Effector CD4-positive, alpha-beta T cell (primary cell): Measurements from ENCODE around the gene DEF6.

Source experiments
- DNase-seq: peaks from one replicate; pipeline ENCODE4 v3.0.0-alpha.2; 2020

The DEF6 gene

DNA sequence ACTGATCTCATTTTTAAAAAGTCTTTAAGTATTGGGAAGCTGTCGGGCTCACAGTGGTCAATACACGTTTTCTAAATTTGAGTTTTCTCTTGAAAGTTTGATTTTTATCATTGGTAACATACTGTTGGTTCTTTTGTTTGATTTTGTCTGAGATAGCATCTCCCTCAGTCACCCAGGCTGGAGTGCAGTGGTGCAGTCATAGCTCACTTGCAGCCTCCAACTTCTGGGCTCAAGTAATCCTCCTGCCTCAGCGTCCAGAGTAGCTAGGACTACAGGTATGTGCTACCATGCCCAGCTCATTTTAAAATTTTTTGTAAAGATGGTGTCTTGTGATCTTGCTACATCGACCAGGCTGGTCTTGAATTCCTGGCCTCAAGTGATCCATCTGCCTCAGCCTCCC lies 53.8 kb downstream of the DEF6 start:
- no peak for DNase-seq

GRCh38 chr6:35352735-35353134 lies 55.1 kb downstream of the DEF6 start:
- no peak for DNase-seq

DNA sequence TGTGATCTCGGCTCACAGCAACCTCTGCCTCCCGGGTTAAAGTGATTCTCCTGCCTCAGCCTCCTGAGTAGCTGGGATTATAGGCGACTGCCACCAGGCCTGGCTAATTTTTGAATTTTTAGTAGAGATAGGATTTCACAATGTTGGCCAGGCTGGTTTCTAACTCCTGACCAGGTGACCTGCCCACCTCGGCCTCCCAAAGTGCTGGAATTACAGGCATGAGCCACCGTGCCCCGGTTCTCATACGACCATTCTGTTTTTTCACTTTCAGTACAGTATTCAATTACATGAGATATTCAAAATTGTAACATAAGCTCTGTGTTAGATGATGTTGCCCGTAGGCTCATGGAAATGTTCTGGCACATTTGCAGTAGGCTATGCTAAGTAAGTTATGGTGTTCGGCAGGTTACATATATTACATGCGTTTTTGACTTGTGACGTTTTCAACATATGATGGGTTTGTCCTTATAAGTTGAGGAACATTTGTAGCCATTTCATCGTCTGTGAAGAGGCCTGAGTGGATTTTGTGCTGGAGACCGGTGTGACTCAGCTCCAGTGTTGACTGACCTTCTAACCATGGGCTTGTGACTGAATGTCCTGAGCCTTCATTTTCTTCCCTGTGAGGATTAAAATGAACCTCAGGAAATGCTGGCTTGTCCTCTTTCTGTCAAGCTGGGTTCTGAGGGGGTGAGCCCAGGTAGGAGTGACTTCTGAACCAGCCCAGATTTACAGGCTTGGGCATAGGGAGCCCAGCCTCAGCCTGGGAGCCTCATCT lies 56.9 kb downstream of the DEF6 start:
- no peak for DNase-seq

DNA sequence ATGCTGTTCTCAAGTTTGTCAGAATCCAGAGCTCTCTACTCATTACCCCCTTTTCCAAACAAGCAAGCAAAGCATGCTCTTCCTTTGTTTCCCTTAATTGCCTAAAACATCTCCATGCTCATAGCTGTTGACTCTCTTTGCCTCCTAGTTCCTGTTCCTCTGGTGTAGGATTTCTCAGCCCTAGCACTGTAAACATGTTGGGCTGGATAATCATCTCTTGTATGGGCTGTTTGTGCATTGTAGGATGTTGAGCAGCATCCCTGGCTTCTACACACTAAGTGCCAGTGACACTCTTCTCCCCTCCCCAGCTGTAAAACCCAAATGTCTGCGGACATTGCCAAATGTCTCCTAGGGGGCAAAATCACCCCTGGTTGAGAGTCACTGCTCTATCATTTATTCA lies 58.8 kb downstream of the DEF6 start:
- DNase-seq = no peak

DNA sequence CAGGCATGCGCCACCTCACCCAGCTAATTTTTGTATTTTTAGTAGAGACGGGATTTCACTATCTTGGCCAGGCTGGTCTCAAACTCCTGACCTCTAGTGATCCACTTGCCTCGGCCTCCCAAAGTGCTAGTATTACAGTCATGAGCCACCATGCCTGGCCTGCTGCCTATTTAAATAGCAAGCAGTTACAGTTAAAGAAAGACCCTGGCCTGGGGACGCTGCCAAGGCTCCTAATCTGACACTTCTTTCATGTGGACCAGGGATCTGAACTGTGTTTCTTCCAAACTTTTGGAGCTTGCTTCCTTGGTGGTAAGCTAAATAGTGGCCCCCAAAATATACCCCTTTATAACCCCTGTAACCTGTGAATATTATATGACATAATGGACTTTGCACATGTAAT lies 60.1 kb downstream of the DEF6 start:
- no peak for DNase-seq

DNA sequence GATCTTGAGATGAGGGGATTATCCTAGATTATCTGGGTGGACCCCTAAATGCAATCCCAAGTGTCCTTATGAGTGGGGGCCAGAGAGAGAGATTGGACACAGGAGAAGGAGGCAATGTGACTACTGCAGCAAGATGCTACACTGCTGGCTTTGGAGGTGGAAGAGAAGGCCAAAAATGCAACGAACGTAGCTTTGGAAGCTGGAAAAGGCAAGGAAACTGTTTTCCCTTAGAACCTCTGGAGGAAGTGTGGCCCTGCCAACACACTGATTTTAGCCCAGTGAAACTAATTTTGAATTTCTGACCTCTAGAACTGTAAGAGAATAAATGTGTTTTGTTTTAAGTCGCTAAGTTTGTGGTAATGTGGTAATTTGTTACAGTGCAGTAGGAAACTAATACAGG lies 60.5 kb downstream of the DEF6 start:
- no peak for DNase-seq

GRCh38 chr6:35359346-35359743 lies 61.7 kb downstream of the DEF6 start:
- DNase-seq = no peak

DNA sequence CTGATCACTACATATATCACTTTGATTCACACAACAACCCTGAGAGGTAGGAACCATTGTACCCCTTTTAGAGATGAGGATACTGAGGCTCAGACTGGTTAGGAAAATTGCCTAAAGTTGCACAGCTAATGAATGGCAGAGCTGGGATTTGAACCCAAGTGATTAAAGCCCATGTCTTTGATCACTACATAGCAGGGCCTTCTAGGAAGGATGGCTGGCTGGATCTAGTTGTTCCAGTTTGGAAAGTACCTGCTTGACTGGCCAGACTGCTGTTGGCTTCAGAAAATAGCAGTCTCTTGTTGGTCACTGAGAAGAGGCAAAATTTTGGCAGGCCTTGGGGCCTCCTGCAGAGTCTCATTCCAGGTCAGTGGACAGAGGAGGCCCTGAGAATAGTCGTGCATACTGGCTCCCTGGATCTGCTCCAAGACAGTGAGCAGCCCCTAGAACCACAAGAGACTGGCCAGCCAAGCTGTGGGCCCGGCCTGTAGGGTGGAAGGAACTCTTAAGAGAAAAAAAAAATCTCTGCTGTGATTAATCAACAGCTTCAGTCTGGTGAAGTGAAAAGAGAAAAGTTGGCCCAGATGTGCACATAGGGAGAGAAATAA lies 62.2 kb downstream of the DEF6 start:
- DNase-seq = no peak

DNA sequence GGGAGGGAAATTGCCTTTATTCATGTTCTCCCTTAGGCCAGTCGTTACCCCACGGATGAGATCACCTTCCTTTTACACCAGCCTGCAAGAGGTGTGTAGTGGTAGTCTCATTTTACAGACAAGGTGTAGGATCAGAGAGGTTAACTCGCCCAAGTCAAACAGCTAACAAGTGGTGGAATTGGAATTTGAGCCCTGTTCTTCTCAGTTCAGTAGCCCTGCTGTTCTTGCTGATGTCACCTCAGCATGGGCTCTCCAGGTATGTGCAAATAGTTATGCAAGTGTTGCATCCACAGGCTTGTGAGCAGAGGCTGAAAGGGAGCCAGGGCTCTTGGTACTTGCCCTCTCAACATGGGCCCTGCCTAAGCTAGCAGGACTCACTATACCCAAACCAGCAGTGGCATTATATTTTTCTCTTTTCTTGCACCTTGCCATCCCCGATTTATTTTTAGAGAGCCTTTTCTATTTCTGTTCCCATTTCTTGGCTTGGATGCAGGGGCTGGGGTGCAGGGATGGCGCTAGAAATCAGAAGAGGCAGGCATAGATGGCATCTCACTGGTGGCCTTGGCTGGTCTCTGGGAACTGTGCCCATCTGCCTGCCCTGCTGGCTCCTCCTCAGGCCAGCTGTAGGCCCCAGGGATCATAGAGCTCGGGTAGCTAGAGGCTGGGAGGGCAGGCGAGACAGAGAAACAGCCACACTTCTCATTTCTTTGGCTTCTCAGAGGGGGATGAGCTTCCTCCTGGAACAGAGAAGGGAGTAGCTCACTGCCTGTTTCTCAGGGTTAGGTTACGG lies 62.9 kb downstream of the DEF6 start:
- no peak for DNase-seq

DNA sequence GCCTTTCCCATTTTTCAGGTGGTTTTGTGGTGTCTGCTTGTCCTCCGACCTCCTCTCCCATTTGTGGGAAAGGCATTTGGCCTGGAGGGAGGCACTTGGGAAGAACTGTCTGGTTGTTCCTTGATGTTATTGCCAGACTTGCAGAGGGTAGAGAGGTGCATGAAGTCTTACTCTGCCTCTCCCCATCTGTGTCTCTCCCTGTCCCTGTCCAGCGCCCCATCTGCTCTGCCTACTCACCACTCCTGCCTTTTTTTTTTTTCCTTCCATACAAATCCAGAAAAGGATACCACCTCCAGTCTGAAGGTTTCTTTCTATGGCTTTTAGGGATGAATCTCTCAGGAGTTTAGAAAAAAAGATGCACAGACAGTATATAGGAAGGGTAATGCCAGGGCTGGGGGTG lies 64.6 kb downstream of the DEF6 start:
- DNase-seq = no peak

- no peak for DNase-seq
Measured at GRCh38 chr6:35363293-35363750, 65.7 kb downstream of the DEF6 start.

DNA sequence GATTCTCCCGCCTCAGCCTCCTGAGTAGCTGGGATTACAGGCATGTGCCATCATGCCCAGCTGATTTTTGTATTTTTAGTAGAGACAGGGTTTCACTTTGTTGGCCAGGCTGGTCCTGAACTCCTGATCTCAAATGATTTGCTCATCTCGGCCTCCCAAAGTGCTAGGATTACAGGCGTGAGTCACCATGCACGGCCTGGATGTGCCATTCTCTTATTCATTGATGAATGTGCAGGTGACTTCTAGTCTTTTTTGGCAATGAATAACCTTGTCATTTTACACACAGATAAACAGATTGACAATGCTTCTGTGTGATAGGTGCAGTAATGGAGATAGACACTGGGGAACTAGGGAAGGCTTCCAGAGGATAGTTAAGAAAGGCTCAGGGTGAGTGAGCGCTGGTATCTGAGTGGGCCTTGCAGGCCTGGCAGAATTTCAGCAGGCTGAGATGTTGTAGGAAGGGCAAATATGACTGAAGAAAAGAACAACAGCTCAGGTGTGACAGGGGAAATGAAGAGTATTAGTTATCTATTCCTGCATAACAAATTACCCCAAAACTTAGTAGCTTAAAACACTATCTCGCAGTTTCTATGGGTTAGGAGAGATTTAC lies 68.1 kb downstream of the DEF6 start:
- DNase-seq = no peak

GRCh38 chr6:35366204-35366596 lies 68.6 kb downstream of the DEF6 start:
- no peak for DNase-seq

DNA sequence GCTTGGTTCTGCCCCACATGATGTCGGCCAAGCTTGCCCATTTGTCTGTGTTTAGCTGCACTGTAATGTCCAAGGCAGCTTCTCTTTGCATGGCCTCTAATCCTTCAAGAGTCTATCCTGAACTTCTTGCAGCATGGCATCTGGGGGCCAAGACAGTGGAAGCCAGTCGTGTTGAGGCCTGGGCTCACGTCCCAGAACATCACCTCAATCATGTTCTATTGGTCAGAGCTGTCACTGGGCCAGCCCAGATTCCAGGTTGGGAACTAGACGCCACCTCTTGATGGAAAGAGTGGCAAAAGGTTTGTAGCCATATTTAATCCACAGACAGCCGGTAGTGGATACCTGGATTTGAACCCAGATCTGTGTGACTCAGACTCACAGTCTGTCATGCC lies 70.0 kb downstream of the DEF6 start:
- DNase-seq = no peak

- no peak for DNase-seq
Measured at GRCh38 chr6:35368038-35368887, 70.6 kb downstream of the DEF6 start.

GRCh38 chr6:35370124-35370741 lies 72.6 kb downstream of the DEF6 start:
- DNase-seq = peak; percentile 15

DNA sequence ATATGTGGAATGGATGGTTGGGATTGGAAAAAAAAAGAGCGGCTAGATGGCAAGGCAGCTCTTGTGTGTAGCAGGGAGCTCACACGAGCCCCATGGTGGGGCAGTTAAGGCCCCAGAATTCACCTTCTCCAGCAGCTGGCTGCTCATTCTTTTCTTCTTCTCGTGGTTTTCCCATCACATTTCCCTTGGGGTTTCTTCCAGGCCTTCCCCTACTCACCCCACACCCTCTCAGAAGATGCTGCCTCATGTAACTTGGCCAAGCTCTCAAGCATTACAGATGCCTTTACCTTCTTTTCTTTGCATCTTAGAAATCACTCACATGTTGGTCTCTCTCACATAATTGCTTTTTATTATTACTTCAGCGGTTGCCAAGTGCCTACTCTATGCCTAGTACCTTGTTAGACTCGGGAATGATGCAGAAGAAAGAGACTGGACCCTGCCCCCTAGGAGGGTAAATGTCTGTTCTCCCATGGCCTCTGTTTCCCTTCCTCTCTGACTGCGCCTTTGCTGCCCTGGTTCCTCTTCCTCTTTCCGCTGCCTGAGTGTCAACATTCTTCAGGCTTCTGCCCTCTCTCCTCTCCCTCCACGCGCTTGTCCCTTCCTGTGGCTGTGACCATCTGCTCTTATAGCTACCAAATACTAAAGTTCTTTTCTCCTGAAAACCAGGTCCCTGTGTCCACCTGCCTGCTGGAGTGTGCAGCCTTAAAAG lies 73.3 kb downstream of the DEF6 start:
- DNase-seq = no peak
